HuH-7.5 (cell line): ENCODE measurements around the gene PCSK6.

Source experiments
- DNase-seq: peaks from one replicate; pipeline ENCODE4 v3.0.0; 2011; ENCODE audit warnings: low spot score

Gene PCSK6

DNA sequence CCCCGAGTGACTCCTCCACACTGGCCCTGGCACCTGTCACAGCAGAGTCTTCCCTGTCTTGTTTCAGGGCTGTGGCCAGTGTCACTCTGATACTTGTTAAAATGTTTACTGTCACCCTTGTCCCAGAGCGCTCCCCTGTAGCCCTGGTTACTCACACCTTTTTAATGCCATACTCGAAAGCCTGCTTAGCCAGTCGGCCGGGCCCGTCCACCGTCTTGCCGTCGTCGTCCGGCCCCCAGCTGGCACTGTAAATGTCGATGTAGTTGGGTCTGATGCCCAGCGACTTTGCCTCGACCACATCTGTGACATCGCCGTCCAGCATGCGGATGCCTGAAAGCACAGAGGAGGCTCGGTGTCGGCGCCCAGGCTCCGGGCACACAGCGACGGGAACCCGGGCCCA lies 91.3 kb downstream of the PCSK6 start:
- DNase-seq = no peak

DNA sequence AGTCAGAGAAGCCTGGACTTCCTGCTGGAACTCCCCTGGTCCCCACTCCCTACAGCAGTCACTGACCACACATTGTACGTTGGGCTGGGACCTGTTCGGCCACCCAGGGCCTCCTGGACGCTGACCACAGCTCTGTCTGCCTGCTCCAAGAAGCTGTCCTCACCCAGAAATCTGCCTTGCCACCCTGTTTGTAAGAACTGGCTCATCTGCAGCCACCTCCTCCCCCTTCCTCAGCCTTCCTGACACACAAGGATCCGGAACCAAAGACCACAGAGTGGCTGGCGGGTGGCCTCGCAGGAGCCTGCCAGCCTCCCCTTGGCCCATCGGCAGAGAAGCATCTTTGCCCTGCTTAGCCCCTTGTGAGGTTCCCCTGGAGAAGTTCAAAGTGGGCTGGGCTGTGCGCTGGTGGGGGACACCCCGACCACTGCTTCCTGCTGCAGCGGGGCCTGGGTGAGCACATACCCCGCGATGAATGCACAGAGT lies 91.9 kb downstream of the PCSK6 start:
- DNase-seq = no peak

DNA sequence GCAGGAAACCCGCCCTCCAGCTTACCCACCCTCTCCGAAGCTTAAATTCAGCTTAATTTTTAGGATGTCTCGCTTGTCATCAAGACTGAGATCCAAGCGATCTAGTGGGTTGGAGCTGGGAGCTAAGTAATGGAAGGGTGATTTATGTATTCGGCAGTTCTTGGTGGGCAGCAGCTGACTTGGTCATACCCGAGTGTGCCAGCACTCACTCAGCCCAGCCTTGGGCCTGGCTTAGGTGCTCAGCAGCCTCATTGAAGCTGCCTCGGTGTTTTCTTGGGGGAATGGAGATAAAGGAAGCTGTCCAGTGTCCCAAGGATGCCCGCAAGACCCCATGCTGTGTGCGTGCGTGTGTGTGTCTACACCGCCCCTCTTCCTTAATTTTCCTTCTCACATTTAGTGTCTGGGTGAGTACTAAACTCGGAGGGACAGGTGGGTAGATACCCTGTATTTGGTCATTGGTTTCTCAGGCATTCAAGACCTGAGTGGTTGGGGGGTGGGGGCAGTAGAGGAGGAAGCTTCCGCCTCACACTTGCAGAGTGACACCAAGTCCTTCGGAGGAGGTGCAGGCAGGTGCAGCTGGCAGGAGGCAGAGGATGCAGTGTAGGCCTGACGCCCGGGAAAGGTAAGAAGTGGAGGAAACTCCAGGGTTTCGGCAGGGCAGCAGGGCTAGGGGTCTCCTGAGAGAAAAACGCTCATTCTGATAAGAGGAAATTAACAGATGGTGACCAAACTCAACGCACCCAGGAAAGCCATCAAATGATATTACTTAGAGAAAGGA lies 92.8 kb downstream of the PCSK6 start:
- DNase-seq = no peak

DNA sequence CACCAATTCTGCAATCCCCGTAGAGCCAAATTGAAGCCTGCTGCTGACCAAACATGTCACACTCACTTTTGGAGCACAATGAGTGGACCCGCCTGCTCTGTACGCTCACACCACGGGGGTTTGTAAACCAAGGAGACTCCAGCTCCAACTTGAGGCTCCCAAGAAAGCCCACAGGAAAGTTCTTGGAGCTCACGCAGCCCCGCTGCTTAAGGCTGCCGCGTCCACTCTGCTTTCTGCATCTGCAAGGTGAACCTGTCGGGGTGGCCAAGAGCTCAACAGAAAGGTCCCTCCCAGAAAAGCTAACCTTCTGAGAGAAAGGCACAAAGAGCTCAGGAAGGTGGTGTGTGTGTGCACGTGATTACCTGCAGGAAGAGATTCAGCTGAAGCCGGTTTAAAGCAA lies 94.9 kb downstream of the PCSK6 start:
- no peak for DNase-seq

DNA sequence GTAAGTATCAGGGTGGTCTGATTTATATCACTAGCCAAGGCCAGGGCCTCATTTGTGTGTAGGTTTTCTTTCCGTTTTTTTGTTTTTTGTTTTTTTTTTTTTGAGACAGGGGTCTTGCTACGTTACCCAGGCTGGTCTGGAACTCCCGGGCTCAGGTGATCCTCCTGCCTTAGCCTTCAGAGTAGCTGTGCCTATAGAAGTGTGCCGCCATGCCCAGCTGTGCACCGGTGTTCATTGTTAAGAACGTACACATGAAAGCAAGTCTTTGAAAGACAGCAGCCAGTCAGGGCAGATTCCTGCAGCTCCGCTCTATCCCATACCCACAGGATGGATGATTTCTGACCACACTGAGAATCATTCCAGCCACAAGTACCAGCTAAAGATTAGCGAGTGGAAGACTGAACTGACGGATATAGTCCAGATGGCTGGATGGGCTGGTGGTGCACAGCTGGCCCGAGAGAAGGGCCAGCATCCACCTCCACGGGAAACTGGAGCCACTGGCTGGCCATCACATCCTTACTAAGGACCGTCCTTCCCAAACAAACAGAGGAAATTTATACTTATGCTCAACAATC lies 95.4 kb downstream of the PCSK6 start:
- DNase-seq = no peak

DNA sequence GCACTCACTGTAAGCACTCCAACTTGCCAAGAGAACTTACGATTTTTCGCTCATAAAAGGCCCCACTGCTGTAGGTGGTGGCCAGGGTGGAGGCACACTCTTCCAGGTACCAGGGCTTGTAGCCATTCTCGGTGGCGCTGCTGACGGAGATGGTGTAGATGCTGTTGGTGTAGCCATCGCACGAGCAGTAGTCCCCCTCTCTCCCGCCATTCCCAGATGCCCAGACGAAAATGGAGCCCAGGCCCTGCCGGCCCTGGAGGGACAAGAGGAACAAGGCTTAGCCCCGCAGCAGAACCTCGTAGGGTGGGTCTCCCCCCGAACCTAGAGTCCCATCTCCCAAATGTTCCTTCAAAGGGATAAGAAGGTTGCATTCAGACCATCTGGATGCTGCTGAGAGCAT lies 96.3 kb downstream of the PCSK6 start:
- DNase-seq = no peak

DNA sequence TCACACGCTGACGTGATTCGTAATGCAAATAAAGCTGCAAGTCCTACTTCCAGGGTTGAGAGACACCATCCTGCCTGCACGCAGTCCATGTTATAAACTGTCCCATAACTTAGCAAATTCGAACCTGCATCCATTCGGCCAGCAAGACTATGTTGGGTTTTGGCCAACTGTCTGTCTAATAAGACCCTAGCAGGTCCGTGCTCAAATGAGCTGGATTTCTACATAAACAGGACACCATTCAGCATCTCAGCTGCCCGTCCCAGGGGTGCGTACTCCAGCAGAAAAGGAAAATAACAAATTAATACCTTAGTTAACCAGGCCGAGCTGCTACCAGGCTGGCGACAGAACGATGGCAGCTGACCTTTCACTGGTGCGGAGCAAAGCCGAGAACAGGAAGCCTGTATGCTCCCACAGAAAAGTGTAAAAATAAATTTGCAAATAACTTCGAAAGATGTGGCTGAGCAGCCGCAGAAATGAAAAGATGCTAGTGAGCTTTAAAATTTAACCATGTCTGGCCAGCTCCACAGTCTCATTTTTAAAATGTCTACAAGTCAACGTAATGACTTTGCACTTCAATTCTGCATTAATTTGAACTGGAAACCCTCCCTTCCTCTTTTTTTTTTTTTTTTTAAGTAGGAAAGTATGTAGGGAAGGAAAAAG lies 97.4 kb downstream of the PCSK6 start:
- no peak for DNase-seq

DNA sequence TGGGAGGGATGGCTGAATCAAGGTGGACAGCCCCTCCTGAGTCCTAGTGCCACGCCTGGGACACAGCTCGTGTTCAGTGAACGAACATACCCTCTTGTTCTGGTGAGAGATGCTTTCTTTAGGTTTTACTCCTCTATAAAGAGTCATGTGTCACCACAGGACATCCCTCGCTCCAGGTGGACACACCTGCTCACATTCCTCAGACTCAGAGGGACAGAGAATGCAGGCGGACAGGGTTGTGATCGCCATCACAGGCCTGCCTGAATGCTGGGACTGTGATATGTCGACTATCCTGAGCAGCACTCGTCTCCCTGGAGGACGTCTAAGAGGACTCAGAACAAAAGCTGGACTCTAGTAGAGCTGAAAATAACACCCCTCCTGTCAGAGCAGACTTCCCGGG lies 98.1 kb downstream of the PCSK6 start:
- DNase-seq = no peak

DNA sequence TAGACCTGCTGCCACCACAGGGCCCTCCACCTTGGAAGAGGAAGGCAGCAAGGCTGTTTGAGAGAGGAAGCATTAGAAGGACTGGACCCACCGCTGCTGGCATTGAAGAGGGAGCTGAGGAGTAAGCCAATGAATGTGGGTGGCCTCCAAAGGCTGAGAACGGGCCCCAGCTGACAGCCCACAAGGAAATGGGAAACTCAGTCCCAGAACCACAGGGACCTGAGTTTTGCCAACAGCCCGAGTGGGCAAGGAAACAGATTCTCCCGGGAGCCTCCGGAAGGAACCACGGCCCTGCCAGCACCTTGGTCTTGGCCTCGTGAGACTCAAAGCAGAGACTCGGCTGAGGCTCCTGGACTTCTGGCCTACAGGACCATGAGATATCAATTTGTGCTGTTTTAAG lies 99.0 kb downstream of the PCSK6 start:
- no peak for DNase-seq

DNA sequence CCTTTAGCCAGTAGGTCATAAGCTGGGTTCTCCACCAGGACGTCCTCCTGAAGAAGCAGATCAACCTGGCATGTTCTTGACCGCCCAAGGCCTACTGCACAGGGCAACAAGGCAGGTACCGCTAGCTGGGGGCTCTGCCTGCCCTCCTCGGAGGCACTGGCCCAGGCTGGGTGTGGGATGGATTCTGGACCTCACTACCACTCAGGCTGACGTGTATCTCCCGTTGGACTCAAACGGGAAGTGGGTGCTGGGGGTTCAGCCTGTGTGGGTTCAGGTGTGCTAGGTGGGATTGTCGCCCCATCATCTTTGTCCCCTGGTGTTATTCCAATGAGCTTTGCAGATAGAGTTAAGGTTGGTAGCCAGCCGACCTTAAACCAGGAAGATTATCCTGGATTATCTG lies 99.4 kb downstream of the PCSK6 start:
- DNase-seq = no peak

DNA sequence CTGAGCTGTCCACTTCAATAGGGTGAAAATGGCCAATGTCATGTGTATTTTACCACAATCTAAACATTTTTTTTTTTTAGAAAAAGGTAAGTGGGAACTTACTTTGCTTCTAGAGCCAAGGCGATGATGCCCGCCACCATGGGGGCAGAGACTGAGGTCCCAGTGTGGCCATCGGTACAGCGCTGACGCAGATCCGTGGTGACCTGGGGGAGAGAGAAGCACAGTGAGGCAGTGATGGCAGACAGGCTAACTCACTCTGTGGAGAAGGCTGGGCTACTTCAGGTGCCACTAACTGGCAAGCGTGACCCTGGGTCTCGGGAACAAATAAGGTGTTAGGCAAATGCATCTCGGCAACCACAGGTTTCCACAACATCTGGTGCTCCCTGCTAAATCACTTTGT lies 100.1 kb downstream of the PCSK6 start:
- no peak for DNase-seq

DNA sequence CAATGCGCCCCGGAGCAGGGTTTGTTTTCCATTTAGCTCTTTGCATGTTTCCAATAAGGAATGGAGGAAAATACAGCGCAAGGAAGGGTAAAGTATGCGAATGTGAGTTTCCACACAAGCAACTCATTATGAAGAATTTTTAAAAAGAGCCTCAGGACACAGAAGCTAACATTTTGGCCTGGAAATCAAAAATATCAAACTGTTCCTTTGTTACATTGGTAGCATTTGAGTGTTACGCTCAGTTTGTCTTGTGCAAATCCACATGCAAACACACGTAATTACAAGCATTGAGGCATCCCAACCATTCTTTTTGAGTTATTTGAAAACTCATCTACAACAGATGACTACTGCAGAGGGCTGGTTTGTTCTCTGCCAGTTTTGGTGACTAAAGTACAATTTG lies 101.5 kb downstream of the PCSK6 start:
- no peak for DNase-seq

DNA sequence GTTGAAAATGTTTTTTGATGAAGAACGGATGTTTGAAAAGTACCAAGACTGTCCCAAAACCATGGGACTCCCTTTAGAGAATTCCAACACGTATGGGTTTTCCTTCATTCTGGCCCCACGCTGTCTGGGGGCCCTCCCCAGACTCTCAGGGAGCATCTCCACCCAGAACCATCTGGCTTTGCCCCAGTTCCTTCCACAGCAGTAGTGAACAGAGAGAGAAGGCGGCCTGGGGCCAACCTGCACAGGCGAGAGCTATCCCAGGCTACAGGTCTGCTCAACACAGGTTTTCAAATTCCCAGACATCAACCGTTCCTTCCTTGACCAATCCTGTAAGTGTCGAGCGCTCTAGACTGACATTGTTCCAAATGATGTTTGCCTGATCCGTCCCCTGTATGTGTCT lies 101.9 kb downstream of the PCSK6 start:
- DNase-seq = no peak

DNA sequence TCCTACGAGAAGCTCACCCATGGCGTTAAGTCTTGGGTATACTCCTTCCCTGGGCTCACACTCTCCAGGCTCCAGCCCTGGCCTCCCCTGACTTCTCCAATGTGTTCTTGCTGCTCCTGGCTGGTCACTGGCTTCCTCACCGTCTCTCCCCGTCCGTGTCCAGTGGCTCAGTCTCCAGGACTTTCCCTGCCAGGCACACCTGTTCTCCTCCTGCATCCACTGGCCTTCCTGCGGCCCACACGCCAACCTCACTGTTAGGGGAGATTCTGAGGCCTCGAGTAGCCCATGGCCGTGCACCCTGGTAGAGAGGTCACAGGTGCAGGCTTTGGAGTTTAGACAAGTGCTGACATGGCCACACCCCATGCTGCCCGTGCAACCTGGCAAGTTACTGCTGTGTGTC lies 102.5 kb downstream of the PCSK6 start:
- DNase-seq = no peak

DNA sequence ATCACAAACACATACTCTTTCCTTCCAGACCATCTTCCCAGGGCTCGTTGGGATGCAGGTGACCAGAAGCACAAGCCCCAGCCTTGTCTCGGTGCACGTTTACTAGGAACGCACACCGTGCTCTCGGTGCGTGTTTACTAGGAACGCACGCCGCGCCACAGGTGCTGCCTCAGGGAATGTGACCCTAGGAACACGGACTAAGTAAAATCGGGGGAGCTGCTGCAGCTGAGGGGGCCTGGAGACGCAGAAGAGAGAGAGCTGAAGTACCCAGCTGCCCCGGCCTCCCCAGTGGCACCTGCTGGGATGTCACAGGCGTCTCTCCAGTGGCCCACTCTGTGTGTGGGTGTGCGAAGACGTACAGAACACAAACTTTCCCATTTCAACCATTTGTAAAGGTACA lies 103.5 kb downstream of the PCSK6 start:
- no peak for DNase-seq

DNA sequence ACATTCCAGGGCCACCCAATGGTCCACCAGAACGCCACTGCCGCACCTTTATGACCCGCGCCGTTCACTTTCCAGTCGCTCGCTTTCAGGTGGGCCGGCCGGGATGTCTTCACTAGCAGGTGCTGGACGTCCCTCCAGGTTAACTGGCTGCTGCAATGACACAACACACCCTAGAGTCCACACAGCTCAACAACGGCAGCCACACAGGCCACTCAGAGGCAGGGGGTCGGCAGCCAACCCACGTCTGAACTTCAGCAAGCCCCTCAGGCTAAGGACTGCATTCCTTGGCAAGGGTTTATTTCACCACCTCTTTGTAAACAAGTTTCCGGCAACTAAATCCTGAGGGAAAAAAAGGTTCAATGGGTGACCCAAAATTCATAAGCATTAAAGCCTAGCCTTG lies 105.2 kb downstream of the PCSK6 start:
- no peak for DNase-seq

DNA sequence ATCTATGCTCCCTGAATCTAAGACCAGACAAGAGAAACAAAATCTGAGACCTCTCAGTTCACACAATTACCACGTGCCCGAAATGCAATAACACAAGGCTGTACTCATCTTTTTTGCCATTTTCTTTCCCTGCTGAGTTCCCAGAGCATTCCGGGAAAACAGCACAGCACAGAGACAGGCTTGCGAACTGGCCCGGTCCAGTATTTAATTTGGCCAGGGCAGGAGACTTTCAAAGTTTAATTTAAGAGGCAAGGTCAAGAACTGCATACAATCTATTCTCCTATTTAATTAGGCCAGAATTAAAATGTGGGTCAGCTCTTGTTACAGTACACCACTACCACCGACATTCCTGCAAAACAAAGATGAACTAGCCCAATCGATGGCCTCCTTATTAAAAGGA lies 107.0 kb downstream of the PCSK6 start:
- no peak for DNase-seq

DNA sequence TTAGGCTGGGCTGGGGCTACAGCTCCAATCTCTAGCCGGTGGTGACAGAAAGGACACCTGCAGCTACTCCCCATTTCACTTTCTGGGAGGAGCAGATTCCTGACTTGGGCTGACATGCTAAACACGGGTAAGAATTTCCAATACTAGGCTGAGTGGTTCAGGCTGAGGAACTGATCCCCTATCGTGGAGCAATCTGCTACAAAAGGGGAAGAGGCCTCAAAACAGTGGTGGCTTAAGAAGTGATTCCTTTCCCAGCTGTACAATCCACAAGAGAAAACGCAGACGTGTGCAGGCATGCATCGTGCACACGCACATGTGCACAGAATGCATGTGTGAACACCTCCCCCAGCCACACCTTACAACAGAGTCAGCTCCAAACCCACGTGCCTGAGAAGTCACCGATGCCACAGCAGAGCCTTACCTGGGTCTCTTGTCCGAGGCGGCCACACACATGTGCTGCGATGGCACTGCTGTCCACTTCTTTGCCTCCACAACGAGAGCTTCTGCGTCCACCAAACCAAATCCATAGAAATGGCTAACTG lies 107.8 kb downstream of the PCSK6 start:
- DNase-seq = no peak

DNA sequence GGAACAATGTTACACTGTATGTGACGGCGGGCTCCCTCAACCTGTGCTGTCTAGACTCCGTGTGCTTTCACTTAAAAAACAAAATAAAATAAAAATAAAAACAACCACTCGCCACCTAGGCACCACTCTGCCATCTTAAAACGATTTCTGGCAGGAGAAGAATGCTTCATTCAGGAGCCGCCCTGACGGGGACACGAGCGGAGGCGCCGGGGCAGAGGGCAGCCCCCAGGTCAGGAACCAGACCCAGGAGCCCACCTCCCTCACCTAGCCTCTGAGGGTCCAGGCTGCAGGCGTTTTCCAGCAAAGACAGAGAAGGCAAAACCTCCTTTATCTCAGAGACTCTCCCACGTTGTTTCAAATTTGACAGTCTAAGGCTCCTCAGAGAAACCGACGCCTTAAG lies 109.4 kb downstream of the PCSK6 start:
- DNase-seq = no peak

DNA sequence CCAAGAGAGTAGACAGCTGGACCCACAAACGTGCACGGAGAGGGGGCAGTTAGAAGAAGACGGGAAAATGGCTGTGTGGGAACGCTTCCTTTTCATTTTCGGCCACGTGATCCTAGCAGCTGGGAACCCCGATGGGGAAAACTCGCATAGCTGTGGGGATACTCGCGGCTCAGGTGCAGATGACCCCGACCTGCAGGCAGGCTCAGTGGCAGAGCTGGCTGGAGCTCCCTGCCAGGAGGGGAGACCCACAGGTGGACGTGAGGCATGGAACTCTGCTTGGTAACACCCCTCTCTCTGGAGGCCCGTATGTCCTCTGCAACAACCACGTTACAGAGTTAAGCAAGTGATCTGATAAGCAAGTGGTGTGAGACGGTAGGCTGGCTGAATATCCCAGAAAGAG lies 109.9 kb downstream of the PCSK6 start:
- no peak for DNase-seq

DNA sequence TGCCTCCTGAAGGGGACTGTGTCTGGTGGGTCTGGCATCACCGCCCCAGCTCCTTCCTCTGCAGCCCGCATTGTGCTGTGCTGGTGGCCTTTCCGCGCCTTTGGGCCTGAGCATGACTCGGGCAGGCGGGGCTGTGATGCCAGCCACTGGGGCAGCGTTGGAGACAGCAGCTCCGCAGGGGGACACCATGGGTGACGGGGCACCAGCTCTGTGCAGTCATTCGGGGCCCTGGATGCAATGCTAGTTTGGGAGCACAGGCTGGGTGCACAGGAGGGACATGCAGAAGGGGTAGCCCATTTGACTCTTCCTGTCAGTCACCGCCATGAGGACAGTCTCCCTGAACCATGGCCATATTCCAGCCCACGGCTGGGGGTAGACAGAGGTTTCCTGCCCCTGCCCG lies 110.6 kb downstream of the PCSK6 start:
- DNase-seq = no peak

DNA sequence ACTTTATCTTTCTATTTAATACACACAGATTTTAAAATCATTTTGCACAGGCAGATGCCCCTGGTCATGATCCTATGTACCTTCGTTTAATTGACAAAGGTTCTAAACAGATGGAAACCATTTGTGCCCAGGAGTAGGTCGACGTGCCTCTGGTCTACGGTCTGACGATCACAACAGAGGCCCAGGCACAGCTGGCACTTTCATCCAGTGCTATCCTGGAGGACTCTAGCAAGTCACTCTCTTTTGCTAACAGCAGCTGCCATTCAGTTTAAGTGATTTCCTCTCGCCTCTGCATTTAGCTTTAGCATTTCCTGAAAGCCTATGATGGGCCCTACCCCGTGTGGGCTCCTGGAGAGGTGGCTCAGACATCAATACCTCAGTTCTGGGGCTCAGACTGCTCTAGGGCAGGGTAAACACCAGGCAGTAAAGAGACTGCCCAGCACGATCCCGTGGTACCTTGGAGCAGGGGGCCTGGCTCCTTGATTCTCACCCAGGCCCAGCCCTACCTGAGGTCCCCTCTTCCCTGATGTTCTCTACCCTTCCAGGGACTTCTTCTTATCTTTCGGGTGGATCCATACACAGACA lies 111.2 kb downstream of the PCSK6 start:
- no peak for DNase-seq
